Astrocyte of the spinal cord (primary cell): ENCODE measurements around the gene ARHGEF16.
A peak's percentile ranks its signal among the peaks of the same experiment; 100 is the strongest.

Experiments used
- DNase-seq: peaks from one replicate; pipeline ENCODE4 v3.0.0; 2011; ENCODE audit warnings: low read depth, low spot score
- H3K4me3 ChIP-seq: 2 replicates; pipeline ENCODE4 v1.5.1; 2011; ENCODE audit warnings: low read depth, mild to moderate bottlenecking, low read length, moderate library complexity
- CTCF ChIP-seq: IDR thresholded peaks from 2 replicates; pipeline ENCODE4 v1.5.1; 2012; ENCODE audit warnings: low read depth, mild to moderate bottlenecking, low read length, inconsistent platforms
- in situ Hi-C: cut with HindIII; loops from 2 replicates; pipeline ENCODE4 v1.10.0; 2017; ENCODE audit warnings: low sequenced_read_pairs

The ARHGEF16 gene

GRCh38 chr1:3491291-3492246 lies 37.1 kb downstream of the ARHGEF16 start:
- H3K4me3 ChIP-seq, result no peak overlapping the region
- peak; percentile 97 for TF ChIP-seq CTCF
- in situ Hi-C loops, result no loop called here
- peak; percentile 33 for DNase-seq

GRCh38 chr1:3492545-3493246 lies 38.2 kb downstream of the ARHGEF16 start:
- no peak for TF ChIP-seq CTCF
- H3K4me3 ChIP-seq, result no peak overlapping the region
- DNase-seq, result no peak
- in situ Hi-C loops, result no loop called here

DNA sequence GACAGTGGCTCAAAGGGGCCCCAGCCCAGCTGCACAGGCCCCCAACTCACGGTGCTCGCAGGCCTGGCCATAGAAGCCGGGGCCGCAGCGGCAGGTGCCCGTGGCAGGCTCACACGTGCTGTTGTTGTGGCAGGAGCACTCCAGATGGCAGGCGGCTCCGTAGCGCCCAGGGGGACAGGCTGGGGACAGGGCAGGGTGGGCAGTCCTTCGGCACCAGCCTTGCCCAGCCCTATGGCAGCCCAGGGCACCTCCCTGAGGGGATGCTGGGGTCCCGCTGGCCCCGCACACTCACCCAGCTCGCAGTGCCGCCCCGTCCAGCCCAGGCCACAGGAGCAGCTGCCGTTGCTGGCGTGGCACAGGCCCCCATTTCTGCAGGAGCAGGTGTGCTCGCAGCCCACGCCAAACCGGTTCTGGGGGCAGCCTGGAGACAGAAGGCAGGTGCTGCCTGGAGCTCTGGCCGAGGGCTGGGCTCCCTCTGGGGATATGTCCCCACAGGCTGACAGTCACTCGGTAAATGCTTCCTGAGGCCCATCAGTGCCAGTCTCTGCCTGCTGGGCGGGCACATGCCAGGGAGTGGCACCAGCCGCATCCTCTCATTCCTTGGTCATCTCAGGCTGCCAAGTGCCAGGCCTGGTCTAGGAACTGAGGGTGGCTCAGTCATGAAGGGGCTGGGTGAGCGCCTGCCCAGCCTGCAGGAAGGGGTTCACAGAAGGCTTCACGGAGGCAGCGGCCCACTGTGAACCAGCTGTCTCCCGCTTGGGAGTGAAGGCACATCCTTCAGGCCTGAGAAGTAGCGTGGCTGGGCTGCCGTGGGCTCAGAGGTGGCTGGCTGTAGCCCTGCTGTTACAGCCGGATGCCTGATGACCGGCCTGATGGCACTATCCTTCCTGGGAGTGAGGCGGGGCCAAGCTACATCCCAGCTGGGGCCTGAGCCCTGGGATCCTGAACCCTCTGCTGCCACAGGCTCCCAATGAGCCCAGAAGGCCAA lies 40.1 kb downstream of the ARHGEF16 start:
- in situ Hi-C loops, result no loop called here
- TF ChIP-seq CTCF, result no peak
- no peak overlapping the region for H3K4me3 ChIP-seq
- DNase-seq, result no peak

DNA sequence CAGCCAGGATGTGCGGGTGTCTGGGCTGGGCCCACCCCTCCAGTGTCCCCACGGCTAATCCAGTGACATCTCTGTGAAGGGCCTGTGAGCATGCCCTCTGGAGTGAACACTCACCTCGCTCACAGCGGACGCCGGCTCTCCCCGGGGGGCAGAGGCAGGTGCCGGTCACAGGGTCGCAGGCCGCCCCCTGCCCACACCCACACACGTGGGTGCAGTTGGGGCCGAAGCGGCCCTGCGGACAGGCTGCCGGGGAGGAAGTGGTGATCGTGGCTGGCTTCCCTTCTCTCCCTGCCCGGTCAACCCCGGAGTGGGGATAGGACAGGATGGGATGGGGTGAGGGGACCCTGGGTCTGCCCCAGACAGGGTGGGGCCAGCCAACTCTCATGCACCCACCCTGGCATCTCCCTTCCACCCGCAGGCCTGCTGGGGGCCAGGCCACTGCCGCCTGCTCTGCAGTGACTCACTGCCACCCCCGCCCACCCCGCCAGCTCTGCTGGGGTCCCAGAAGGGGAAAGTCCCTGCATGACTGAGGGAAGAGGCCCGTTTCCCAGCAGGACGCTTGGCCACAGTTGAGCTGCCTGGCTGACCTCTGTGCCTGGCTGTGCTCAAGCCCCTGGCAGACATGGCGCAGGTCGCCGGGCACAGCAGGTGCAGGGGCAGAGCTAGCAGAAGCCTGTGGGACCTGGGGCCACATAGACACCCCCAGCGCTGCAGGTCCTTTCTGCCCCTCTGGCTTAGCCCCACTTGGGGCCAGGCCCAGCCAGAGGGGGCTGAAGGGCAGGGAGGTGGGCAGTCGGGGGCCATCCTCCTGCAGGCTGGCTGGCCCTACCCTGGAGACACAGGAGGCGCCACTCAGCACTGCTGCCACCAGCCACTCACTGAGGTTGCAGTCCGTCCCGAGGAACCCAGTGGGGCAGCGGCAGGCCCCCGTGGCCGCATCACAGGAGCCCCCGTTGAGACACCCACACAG lies 41.6 kb downstream of the ARHGEF16 start:
- TF ChIP-seq CTCF, result no peak
- no peak overlapping the region for H3K4me3 ChIP-seq
- DNase-seq, result peak; percentile 54
- in situ Hi-C loops, result no loop called here

- TF ChIP-seq CTCF, result no peak
- no peak overlapping the region for H3K4me3 ChIP-seq
- in situ Hi-C loops, result no loop called here
- DNase-seq, result no peak
Observed at GRCh38 chr1:3496916-3497315, 42.5 kb downstream of the ARHGEF16 start.
